ENCODE data around the gene B4GALT2.

The B4GALT2 gene

GRCh38 chr1:43937179-43937865 is 41.7 kb upstream of the B4GALT2 start:
- DNase-seq (ENCODE audit: low spot score): no peak
- no peak for TF ChIP-seq CTCF (IDR thresholded peaks at IDR 0.05; ENCODE audit: extremely low read depth, insufficient read depth, missing control alignments)
- in situ Hi-C loops (cut with MboI; ENCODE audit: low pct_unique_long_range_greater_than_20kb, low sequenced_read_pairs, unreplicated experiment): loop anchor here (10.0 to 25.0 kb wide), 2 partner anchors 173 to 400 kb away; partner anchors contain the start of gene PTPRF

- no peak for TF ChIP-seq CTCF (IDR thresholded peaks at IDR 0.05; ENCODE audit: extremely low read depth, insufficient read depth, missing control alignments)
- in situ Hi-C loops (cut with MboI; ENCODE audit: low pct_unique_long_range_greater_than_20kb, low sequenced_read_pairs, unreplicated experiment): loop anchor here (10.0 to 25.0 kb wide), 2 partner anchors 174 to 401 kb away; partner anchors contain the start of gene PTPRF
- no peak for DNase-seq (ENCODE audit: low spot score)
These were observed 40.6 kb upstream of the B4GALT2 start for GRCh38 chr1:43938383-43938782.

GRCh38 chr1:43938892-43939587 is 40.0 kb upstream of the B4GALT2 start:
- no peak for TF ChIP-seq CTCF (IDR thresholded peaks at IDR 0.05; ENCODE audit: extremely low read depth, insufficient read depth, missing control alignments)
- no peak for DNase-seq (ENCODE audit: low spot score)
- in situ Hi-C loops (cut with MboI; ENCODE audit: low pct_unique_long_range_greater_than_20kb, low sequenced_read_pairs, unreplicated experiment): loop anchor here (10.0 to 25.0 kb wide), 2 partner anchors 174 to 402 kb away; partner anchors contain the start of gene PTPRF

- in situ Hi-C loops (cut with MboI; ENCODE audit: low pct_unique_long_range_greater_than_20kb, low sequenced_read_pairs, unreplicated experiment): loop anchor here (25.0 kb wide), 1 partner anchor 405 kb away; the partner anchor contains the start of gene PTPRF
- TF ChIP-seq CTCF (IDR thresholded peaks at IDR 0.05; ENCODE audit: extremely low read depth, insufficient read depth, missing control alignments): no peak
These were observed 36.6 kb upstream of the B4GALT2 start for GRCh38 chr1:43942411-43942810.

GRCh38 chr1:43944860-43945259 is 34.1 kb upstream of the B4GALT2 start:
- no peak for TF ChIP-seq CTCF (IDR thresholded peaks at IDR 0.05; ENCODE audit: extremely low read depth, insufficient read depth, missing control alignments)
- no peak for DNase-seq (ENCODE audit: low spot score)
- in situ Hi-C loops (cut with MboI; ENCODE audit: low pct_unique_long_range_greater_than_20kb, low sequenced_read_pairs, unreplicated experiment): loop anchor here (25.0 kb wide), 1 partner anchor 408 kb away; the partner anchor contains the start of gene PTPRF

More at GRCh38 chr1:43942411-43942810, 36.6 kb upstream of the B4GALT2 start:
- no peak for DNase-seq (ENCODE audit: low spot score)

- no peak for DNase-seq (ENCODE audit: low spot score)
- no peak for TF ChIP-seq CTCF (IDR thresholded peaks at IDR 0.05; ENCODE audit: extremely low read depth, insufficient read depth, missing control alignments)
- in situ Hi-C loops (cut with MboI; ENCODE audit: low pct_unique_long_range_greater_than_20kb, low sequenced_read_pairs, unreplicated experiment): loop anchor here (25.0 kb wide), 1 partner anchor 408 kb away; the partner anchor contains the start of gene PTPRF
These were observed 33.3 kb upstream of the B4GALT2 start for GRCh38 chr1:43945674-43946235.
